Mesenteric fat pad (tissue), 1 donor: Measurements from ENCODE around the gene SUMF1. TPM values are rescaled to one million over a fixed set of nuclear protein-coding genes. Genes with fewer than 3 reads are reported as not detected.
"Not testable (repeated sequence)": the region's sequence is repeated elsewhere in the genome, so short reads cannot be mapped to it uniquely, and the experiment has no call there.

ENCODE experiments used
- DNase-seq: peaks from one replicate; pipeline ENCODE4 v3.0.0-alpha.2; 2020; ENCODE audit warnings: low spot score
- total RNA-seq: library from RNA; stranded (reverse); fragmentation: NEBNext Ultra II Directional; extraction: Animal tissue kit (Norgen Biotek cat#: 25700); gene quantifications from one replicate; pipeline ENCODE4 v1.2.1, GENCODE V29; 2021
- donor health status: DM: yes; HTN: yes; CAD: no.

Gene SUMF1
- total RNA-seq, 1 donor from 2014 or later, result 32.3 TPM

DNA sequence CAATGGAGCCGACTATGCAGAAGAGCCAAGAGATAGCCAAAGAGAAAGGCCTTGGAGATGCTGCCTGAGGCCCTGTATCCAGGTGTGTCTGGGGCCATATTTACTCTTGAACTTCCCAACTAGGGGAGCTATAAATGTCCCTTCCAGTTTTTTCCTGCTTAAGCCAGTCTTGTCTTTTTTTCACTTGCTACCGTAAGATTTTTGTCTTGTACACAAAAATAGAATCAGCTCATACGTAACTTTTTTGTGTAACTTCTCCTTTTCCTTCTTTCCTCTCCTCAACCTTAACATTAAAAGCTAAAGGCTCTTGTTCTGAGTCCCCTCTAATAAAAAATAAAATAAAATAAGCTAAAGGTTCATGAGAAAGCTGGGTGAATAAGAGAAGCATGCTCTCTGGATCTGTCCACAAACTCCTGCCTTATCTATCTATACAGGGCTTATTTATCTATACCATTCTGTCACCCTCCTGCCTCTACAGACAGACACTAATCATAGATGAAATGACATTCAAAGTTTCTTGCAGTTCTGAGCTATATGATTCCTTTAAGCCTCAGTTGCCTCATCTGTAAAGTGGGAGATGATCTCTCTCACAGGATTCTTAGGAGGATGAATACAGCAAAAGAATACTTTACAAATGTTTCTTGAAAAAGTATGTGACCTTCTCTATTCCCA lies 4.6 kb downstream of the SUMF1 start:
- DNase-seq, result no peak

DNA sequence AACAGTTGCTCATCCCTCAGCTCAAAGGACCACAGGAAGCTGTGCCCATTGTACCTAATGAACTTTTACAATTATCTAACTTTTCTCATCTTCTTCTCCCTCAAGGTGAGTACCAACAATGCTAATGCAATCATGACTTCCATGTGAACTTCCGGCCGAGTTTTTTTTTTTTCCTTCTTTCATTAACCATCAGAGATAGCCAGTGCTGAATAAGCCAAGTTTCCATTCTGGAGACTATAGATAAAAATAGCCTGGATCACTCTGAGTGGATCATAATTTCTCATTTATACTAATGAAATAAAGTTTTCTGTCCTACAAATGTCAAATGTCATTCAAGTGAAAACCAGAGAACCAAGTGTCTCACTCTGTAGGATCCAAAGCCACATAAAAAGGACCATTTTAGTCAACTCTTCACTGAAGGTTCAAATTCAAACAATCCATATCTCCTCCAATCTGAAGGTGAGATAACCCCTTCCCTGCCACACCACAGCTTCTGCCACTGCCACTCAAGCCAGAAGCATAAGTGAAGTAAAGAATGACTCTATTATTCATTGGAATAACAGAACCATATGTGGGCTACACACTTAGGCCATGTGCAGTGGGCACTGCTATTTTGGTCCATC lies 5.5 kb downstream of the SUMF1 start:
- no peak for DNase-seq

DNA sequence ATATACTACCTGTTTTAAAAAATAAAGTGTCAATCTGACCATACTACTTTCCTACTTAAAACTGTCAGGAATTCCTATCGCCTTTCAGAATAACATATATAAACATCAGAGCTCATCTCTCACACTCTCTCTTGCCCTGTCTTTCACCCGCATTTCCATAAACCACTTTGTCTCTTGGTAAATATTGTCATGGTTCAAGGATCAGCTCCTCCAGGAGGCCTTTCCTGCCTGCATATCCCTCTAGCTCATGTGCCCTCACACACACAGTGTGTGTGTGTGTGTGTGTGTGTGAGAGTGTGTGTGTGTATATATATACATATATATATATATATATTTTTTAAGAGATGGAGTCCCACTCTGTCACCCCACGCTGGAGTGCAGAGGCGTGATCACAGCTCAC lies 6.7 kb downstream of the SUMF1 start:
- DNase-seq, result no peak

DNA sequence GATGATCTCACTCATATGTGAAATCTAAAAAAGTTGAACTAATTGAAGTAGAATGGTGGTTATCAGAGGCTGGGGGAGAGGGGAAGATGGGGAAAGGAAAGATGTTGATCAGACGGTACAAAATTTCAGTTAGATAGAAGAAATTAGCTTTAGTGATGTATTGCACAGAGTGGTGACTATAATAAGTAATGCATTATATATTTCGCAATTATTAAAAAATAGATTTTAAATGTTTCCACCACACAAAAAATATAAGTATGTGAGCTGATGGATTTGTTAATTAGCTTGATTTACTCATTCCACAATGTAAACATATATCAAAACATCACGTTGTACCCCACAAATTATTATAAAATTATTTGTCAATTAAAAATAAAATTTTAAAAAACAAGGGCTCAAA lies 8.1 kb downstream of the SUMF1 start:
- no peak for DNase-seq

DNA sequence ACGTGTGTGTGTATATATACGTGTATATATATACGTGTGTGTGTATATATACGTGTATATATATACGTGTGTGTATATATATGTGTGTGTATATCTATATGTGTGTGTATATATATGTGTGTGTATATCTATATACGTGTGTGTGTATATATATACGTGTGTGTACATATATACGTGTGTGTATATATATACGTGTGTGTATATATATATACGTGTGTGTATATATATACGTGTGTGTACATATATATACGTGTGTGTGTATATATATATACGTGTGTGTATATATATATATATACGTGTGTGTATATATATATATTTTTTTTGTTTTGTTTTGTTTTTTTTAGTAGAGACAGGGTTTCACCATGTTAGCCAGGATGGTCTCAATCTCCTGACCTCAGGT lies 10.3 kb downstream of the SUMF1 start:
- not testable (repeated sequence) for DNase-seq

DNA sequence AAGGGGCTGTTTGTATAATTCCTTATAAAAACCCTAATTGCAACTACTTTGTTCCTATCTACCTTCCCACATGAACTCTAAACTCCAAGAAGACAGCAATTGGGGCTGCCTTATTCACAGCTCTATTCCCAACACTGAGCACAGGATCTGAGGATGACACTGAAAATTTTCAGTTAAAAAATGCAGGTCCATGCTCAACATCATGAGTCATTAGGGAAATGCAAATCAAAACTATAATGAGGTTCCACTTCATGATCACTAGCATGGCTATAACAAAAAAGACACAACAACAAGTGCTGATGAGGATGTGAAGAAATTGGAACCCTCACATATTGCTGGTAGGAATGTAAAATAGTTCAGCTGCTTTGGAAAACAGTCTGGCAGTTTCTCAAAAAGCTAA lies 12.9 kb downstream of the SUMF1 start:
- no peak for DNase-seq

DNA sequence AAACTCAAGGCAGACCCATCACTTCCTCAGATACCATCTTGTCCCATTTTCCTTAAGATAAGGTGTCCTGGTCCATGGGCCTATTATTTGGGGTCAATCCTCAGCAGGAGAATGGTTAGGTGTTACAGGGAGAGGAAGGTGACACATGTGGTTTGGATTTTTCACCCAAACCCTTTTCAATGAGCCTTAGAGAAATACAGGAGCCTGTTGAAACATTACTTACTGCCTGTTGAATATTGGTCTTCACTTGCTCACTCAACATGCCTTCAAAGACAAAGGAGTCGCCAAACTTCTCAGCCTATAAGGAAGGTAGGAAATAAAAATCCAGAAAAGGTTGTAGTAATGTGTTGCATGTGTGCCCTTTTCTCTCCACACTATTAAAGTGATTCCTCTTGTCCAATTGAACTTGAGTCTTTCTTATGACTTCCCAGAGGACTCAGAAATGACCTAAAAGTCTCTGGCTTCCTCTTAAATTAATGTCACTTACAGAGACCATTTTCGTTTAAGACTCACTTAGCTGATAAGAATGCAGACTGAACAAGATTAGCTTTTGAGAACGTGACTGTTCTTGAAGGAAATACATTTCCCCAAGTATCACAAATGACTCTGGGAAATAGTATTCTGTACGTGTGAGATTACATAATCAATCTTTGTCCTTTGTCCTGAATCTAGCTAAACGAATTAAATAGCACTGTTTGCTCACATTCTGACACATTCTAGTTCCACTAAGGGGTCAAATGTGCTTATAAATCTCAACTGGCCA lies 17.8 kb downstream of the SUMF1 start:
- DNase-seq, result no peak

DNA sequence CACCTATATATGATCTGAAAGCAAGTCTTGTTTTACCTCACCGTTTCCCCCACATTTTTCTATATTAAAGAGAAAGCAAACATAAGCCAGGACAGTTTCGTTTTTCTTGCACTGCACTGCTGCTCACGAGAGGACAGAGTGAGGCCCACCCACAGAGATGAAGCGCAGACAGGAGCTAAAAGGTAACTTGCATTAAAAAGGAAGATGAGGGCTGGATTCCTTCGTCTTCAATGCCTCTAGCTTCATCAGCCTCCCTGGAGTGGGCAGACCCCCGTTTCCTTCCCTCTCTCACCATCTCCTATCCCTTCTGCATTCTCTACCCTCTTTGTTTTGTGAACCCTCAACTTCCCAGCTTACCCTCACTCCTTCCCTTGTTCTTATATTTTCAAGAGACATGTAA lies 18.9 kb downstream of the SUMF1 start:
- DNase-seq, result no peak

DNA sequence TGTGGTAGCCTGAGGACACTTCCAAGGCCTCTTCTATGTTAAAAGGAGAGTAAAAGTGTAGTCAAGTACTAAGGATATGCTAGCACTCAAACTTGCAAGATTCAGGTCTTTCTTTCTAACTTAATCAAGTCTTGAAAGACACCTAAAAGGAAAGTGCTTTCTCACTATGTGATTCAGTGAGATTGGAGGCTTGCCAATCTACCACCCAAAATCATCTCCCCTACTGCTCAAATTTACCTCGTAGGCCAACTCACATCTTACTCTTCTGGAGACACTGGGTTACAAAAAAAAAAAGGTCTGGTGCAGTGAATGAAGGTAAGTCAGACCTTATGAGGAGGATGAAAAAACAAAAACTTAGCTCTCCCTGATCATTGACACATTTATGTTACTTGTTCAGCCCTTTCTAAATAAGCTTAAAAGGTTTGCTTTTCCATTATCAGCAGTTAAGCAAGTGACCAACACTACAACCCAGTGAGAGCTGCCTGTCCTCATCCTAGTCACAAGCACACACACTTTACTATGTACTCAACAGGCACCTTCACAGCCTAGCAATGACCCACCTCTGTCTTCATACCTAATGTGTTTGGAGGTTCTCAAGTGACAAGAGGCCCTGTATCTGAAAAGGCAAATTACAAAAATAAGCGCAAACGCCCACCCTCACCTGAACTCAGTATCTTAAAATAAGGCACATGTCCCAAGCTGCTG lies 19.6 kb downstream of the SUMF1 start:
- DNase-seq, result no peak

DNA sequence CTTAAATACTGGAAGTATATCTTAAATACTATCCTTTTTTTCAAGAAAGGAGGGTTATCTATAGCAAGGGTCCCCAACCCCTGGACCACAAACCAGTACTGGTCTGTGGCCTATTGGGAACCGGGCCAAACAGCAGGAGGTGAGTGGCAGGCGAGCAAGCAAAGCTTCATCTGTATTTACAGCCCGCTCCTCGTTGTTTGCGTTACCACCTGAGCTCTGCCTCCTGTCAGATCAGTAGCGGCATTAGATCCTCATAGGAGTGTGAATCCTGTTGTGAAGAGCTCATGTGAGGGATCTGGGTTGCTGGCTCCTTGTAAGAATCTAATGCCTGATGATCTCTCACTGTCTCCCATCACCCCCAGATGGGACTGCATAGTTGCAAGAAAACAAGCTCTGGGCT lies 26.1 kb downstream of the SUMF1 start:
- no peak for DNase-seq

DNA sequence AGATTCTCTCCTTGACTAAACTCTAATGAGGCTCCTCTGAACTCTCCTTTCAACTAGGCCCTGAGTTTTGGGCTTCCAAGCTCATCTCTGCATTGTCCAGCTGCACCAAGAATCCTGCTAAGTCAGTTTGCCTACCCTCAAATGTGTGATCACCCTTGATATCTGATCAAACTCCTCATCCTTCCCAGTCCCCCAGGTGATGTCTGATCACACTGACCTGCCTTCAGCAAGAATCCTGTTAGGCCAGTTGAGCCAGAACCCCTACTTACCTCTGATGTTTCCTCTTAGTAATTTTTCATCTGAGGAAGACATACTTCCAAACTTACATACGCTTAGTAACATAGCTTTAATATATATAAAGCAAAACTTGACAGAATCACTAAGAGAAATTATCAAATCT lies 28.8 kb downstream of the SUMF1 start:
- no peak for DNase-seq

DNA sequence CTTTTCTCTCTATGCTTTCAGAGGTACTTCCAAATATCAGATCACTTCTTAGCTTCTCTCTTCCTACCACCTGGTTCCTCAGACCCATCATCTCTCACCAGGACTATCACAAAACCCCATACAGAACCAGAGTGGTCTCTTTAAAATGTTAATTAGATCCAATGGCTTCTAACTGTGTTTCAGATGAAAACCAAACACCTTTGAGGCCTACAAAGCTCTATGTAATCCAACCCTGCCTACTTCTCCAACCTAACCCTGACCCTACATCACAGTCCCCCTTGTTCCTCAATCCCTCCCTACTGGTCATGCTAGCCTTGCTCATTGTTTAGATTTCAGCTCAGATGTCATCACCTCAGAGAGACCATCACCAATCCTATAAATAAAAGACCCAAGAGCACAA lies 34.8 kb downstream of the SUMF1 start:
- no peak for DNase-seq

DNA sequence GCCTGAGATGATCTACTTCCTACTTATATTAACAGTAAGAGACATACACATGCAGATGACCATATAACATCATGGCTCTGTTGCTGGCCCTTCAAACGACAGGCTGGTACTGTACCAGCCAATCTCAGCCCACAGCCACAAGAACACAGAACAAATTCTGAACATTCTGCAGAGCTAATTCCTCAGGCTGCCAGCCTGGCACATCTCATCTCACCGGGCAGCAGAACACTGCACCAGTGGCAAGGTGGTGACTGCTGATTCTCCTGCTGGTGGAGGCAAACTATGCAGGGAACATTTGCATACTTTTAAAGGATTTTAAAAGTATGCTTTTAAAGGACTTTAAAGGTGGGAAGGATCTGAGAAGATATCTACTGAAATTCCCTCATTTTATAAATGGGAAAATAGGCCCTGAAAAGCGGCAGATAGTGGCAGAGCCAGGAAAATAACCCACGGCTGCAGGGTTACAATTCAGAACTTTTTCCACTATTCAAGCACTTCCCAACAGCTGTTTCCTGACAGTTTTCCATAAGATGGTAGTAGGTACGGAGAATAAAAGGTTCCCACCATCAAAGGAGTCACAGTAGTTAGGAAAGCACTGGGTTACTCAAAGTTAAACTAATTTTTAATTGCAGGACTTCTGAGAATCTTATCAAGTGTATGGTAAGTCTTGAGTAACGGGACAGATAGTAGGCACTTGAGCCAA lies 37.3 kb downstream of the SUMF1 start:
- no peak for DNase-seq

DNA sequence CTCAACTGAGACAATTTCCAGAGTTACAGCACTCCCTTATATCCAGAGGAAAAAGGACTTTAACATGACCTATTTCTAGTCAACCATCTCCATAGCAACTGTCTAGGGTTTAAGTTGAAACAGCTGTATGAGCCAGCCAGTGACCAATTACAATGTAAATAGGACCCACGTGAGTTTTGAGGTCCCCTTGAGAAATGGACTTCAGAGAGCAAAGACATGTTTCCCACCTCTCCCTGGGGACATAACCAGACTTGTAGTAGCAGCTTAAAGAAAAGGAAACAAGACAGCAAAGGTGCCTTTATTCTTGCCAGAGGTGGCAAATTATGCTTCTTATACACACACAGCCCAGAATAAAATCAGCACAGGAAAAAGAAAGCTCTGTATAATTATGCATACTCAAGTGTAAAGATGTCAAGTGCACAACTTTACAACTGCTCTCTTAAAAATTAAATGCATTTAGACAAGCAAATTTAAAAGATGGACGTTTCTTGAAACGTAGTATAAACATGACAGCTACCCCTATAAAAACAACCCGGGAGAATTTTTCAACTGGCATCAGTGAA lies 40.2 kb downstream of the SUMF1 start:
- no peak for DNase-seq

DNA sequence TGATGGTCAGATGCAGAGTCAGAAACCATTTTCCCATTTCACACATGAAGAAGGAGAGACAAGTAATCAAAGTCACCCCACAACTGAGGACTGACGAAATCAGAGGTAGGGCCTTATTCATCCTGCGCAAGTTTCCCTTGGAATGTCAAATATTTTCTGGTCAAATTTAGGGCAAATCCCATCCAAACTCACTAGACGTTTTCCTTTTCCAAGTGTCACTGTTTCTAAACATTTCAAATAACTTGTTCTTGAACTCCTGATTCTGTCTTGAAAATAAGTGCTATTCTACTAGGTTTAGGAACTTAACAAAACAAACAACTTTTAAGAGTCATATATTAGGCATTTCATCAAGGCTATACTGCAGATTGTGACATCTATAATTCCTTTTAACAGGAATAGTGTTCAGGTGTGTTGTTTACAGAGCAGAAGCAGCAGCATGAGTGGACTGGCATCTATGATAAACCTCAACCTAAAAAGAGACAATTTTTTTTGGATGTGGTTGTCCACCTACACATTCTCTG lies 40.7 kb downstream of the SUMF1 start:
- DNase-seq, result no peak

DNA sequence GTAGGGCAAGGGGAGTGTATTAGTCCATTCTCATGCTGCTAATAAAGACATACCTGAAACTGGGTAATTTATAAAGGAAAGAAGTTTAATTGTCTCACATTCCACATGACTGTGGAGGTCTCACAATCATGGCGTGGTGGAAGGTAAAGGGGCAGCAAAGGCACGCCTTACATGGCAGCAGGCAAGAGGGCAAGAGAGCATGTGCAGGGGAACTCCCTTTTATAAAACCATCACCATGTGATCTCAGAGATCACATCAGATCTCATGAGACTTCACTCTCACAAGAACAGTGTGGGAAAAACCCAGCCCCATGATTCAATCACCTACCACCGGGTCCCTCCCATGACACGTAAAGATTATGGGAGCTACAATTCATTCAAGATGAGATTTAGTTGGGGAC lies 41.4 kb downstream of the SUMF1 start:
- DNase-seq, result no peak

DNA sequence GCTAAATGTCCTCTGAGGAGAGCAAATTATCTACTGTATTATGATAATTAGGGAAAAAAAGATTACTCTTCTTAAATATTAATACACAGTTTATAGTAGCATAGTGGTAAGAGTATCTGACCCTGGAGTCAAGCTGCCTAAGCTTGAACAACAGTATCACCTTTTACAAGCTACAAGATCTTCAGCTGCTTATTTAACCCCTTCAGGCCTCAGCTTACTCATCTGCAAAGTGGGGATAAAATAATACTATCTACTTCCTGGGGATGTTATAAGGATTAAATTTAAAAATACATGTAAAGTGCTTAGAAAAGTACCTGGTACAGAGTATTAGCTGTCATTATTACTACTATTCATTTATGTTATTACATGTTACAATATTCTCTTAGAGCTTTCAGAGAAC lies 42.0 kb downstream of the SUMF1 start:
- DNase-seq, result no peak

DNA sequence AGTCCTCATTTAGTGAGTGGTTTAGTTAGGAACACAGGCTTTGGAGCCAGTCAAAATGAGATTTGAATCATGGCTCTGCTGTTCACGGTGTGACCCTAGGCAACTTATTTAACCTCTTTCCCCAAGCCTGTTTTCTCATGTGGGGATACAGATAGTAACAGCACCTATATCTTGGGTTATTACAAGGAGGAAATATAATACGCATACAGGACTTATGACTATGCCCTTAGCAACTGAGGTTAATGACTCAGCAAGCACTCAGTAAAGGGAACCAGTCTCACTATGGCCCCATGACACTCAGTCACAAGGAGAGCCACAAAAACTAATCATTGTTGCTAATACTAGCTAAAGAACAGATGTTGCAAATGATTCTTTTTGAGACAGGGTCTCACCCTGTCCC lies 45.9 kb downstream of the SUMF1 start:
- DNase-seq, result no peak

DNA sequence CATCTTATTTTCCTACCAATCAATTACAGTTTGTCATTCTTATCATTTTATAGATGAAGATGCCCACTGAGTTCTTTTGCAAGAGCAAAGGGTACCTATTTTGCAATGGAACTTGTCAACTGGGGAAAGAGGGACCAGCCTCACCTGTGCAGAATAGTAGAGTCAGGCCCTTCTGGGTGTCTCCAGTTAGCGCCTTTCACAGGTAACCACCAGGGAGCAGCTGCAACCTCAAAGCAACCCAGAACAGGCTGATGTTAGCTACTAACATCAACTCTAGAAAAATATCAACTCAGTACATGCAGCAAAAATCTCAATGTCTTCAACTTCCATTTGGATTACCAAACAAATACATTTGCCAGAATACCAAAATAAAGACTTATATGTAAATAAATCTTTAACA lies 47.1 kb downstream of the SUMF1 start:
- DNase-seq, result no peak

DNA sequence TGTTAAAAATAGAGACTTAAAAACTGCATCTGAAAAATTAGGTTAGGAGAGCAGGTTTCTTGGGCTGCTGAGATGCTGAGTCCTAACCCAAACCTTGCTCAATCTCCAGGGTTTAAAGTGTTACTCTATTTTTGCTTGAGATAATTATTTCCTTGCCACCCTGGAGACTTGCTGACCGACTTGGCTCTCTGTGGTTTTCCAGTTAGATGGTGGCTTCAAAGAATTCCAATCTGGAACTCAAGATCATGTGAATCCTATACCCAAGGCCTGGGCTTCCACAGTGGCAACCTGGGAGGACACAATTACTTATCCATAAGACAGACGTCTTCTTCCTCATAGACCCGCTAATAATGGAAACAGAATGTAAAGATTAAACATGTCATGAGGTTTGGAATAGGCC lies 47.7 kb downstream of the SUMF1 start:
- no peak for DNase-seq

DNA sequence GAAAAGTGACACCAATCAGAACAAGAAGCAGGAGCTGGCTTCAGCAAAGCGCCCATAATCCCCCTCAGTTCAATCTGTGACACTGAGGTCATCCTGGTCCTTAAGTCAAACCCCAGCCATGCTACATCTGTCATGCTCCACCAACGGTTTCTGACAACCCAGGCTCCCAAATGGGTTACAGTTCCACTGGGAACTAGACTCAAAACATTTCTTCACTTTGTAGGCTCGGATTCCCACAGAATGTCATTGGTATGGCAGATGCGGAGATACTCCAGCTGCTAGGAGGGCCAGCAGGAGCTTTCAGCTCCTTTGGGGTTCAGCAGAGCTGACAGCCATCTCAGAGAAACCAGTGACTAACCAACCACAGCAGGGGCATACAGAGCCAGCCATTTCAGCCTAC lies 48.9 kb downstream of the SUMF1 start:
- no peak for DNase-seq
